Neural progenitor cell (in vitro differentiated cells): ENCODE measurements around the gene ZNF827. TPM values are rescaled to one million over a fixed set of nuclear protein-coding genes. Genes with fewer than 3 reads are reported as not detected.

Source experiments
- DNase-seq: peaks from one replicate; pipeline ENCODE4 v3.0.0-alpha.2; 2016; ENCODE audit warnings: low spot score
- H2AFZ ChIP-seq: fragments of 200-600 bp; sonication (generic); replicated peaks from 2 replicates; pipeline ENCODE4 v1.6.1; 2016; ENCODE audit warnings: antibody characterized with exemption
- H3F3A ChIP-seq: fragments of 200-600 bp; sonication (generic); 2 replicates; pipeline ENCODE4 v1.6.1; 2016; ENCODE audit warnings: antibody characterized with exemption, low read depth
- H3K27ac ChIP-seq: fragments of 200-600 bp; sonication (generic); 2 replicates; pipeline ENCODE4 v1.5.1; 2016; ENCODE audit warnings: mild to moderate bottlenecking
- H3K27me3 ChIP-seq: fragments of 200-600 bp; sonication (generic); 2 replicates; pipeline ENCODE4 v1.6.1; 2016; ENCODE audit warnings: mild to moderate bottlenecking, moderate library complexity
- H3K36me3 ChIP-seq: fragments of 200-600 bp; sonication (generic); 2 replicates; pipeline ENCODE4 v1.5.1; 2016
- H3K4me1 ChIP-seq: fragments of 200-600 bp; sonication (generic); 2 replicates; pipeline ENCODE4 v1.6.1; 2016; ENCODE audit warnings: mixed run types
- H3K4me2 ChIP-seq: fragments of 200-600 bp; sonication (generic); 2 replicates; pipeline ENCODE4 v1.6.1; 2016
- H3K4me3 ChIP-seq: fragments of 200-600 bp; sonication (generic); 2 replicates; pipeline ENCODE4 v1.5.1; 2016
- H3K79me2 ChIP-seq: fragments of 200-600 bp; sonication (generic); 2 replicates; pipeline ENCODE4 v1.6.1; 2016; ENCODE audit warnings: low read depth
- H3K9ac ChIP-seq: fragments of 200-600 bp; sonication (generic); 2 replicates; pipeline ENCODE4 v1.6.1; 2016
- H3K9me3 ChIP-seq: fragments of 200-600 bp; sonication (generic); 2 replicates; pipeline ENCODE4 v1.5.1; 2016; ENCODE audit warnings: low read depth
- H4K20me1 ChIP-seq: fragments of 200-600 bp; sonication (generic); 2 replicates; pipeline ENCODE4 v1.6.1; 2016; ENCODE audit warnings: low read depth
- H3K27ac Mint-ChIP-seq: 3 replicates; pipeline ENCODE4 v1.8.0; 2021; ENCODE audit warnings: mixed read lengths
- H3K27me3 Mint-ChIP-seq: 2 replicates; pipeline ENCODE4 v1.8.0; 2022; ENCODE audit warnings: low read depth, mild to moderate bottlenecking, inconsistent platforms, moderate library complexity, mixed read lengths; ENCODE audit not compliant: insufficient read depth
- H3K36me3 Mint-ChIP-seq: 3 replicates; pipeline ENCODE4 v1.8.0; 2021; ENCODE audit warnings: mixed read lengths
- H3K4me1 Mint-ChIP-seq: 3 replicates; pipeline ENCODE4 v1.8.0; 2021; ENCODE audit warnings: mixed read lengths
- H3K4me3 Mint-ChIP-seq: 3 replicates; pipeline ENCODE4 v1.8.0; 2021; ENCODE audit warnings: mild to moderate bottlenecking, moderate library complexity, mixed read lengths
- H3K9me3 Mint-ChIP-seq: 3 replicates; pipeline ENCODE4 v1.8.0; 2020; ENCODE audit warnings: mixed read lengths
- CTCF ChIP-seq: fragments of 200-600 bp; sonication (generic); IDR thresholded peaks from 2 replicates; pipeline ENCODE4 v1.5.1; 2017; ENCODE audit warnings: antibody characterized with exemption, mild to moderate bottlenecking
- EZH2 ChIP-seq: fragments of 200-600 bp; sonication (generic); IDR thresholded peaks from 2 replicates; pipeline ENCODE4 v1.6.1; 2017; ENCODE audit warnings: antibody characterized with exemption, mild to moderate bottlenecking, moderate library complexity
- EZH2phosphoT487 ChIP-seq: fragments of 200-600 bp; sonication (generic); IDR thresholded peaks from 2 replicates; pipeline ENCODE4 v1.6.1; 2017; ENCODE audit warnings: antibody characterized with exemption
- total RNA-seq: library from RNA; depleted of rRNA; stranded (reverse); fragments of >200 nt; gene quantifications from 2 replicates; pipeline ENCODE4 v1.2.3, GENCODE V29; 2015; ENCODE audit warnings: low replicate concordance

ZNF827 gene
- total RNA-seq, 1 donor from 2014 or later: 7.7 TPM

- no peaks in the 10 kb centered on the region for H3K36me3 ChIP-seq
- TF ChIP-seq EZH2phosphoT487 (no peak), CTCF (no peak), EZH2 (no peak)
- Mint-ChIP-seq H3K9me3 (no peaks in the 10 kb centered on the region), H3K27ac (no peak overlapping the region), H3K36me3 (peaks cover 60% of the 10 kb centered on the region), H3K4me3 (no peak overlapping the region), H3K4me1 (peaks cover 5% of the 10 kb centered on the region), H3K27me3 (no peaks in the 10 kb centered on the region)
- no peak overlapping the region for H3K4me3 ChIP-seq
- H3K4me1 ChIP-seq: no peaks in the 10 kb centered on the region
- H3K27me3 ChIP-seq: no peaks in the 10 kb centered on the region
- no peak overlapping the region for H3K9ac ChIP-seq
- H4K20me1 ChIP-seq: no peaks in the 10 kb centered on the region
- H2AFZ ChIP-seq: no peak overlapping the region
- DNase-seq: no peak
- no peaks in the 10 kb centered on the region for H3F3A ChIP-seq
- H3K4me2 ChIP-seq: no peak overlapping the region
- no peak overlapping the region for H3K27ac ChIP-seq
- no peaks in the 10 kb centered on the region for H3K79me2 ChIP-seq
- H3K9me3 ChIP-seq: no peaks in the 10 kb centered on the region
These were observed 169.1 kb downstream of the ZNF827 start for GRCh38 chr4:145769450-145770037.

- Mint-ChIP-seq H3K27ac (no peak overlapping the region), H3K27me3 (no peaks in the 10 kb centered on the region)
- no peaks in the 10 kb centered on the region for H3K36me3 ChIP-seq
These were observed 172.3 kb downstream of the ZNF827 start for GRCh38 chr4:145766273-145766672.

GRCh38 chr4:145763399-145763798 is 175.2 kb downstream of the ZNF827 start:
- no peaks in the 10 kb centered on the region for H3K9me3 Mint-ChIP-seq

More at GRCh38 chr4:145766273-145766672, 172.3 kb downstream of the ZNF827 start:
- Histone ChIP-seq H4K20me1 (no peaks in the 10 kb centered on the region), H3K4me2 (no peak overlapping the region), H2AFZ (no peak overlapping the region), H3K79me2 (no peaks in the 10 kb centered on the region), H3K27ac (no peak overlapping the region), H3K9ac (no peak overlapping the region), H3K9me3 (no peaks in the 10 kb centered on the region), H3F3A (no peaks in the 10 kb centered on the region), H3K4me1 (no peaks in the 10 kb centered on the region), H3K4me3 (no peak overlapping the region), H3K27me3 (no peaks in the 10 kb centered on the region)
- TF ChIP-seq EZH2phosphoT487: no peak
- no peak for TF ChIP-seq CTCF
- no peak for TF ChIP-seq EZH2
- no peaks in the 10 kb centered on the region for H3K4me1 Mint-ChIP-seq
- DNase-seq: no peak
- no peak overlapping the region for H3K4me3 Mint-ChIP-seq
- peaks cover 64% of the 10 kb centered on the region for H3K36me3 Mint-ChIP-seq
- H3K9me3 Mint-ChIP-seq: no peaks in the 10 kb centered on the region

More at GRCh38 chr4:145763399-145763798, 175.2 kb downstream of the ZNF827 start:
- H4K20me1 ChIP-seq: no peaks in the 10 kb centered on the region
- H3F3A ChIP-seq: no peaks in the 10 kb centered on the region
- H2AFZ ChIP-seq: no peak overlapping the region
- H3K4me3 ChIP-seq: no peak overlapping the region
- H3K27ac ChIP-seq: no peak overlapping the region
- H3K36me3 ChIP-seq: no peaks in the 10 kb centered on the region
- Mint-ChIP-seq H3K4me1 (no peaks in the 10 kb centered on the region), H3K27me3 (peaks cover 6% of the 10 kb centered on the region), H3K36me3 (peaks cover 79% of the 10 kb centered on the region), H3K27ac (peak overlapping the region; percentile 1), H3K4me3 (no peak overlapping the region)
- H3K9me3 ChIP-seq: no peaks in the 10 kb centered on the region
- H3K79me2 ChIP-seq: no peaks in the 10 kb centered on the region
- no peak for TF ChIP-seq CTCF
- TF ChIP-seq EZH2phosphoT487: no peak
- TF ChIP-seq EZH2: no peak
- no peak for DNase-seq
- H3K4me2 ChIP-seq: no peak overlapping the region
- no peak overlapping the region for H3K9ac ChIP-seq
- H3K27me3 ChIP-seq: no peaks in the 10 kb centered on the region
- no peaks in the 10 kb centered on the region for H3K4me1 ChIP-seq
